HG03432 (cell line): ENCODE data around the gene WDR41.

Experiments used
- ATAC-seq: cut with Tn5 transposase; IDR thresholded peaks from one replicate; pipeline ENCODE4 v1.9.1; 2021; ENCODE audit warnings: mild to moderate bottlenecking, moderate library complexity; ENCODE audit not compliant: unreplicated experiment

Gene WDR41

GRCh38 chr5:77448831-77449230, 43.3 kb downstream of the WDR41 start:
- ATAC-seq, result no peak

- no peak for ATAC-seq
These were observed 47.8 kb downstream of the WDR41 start for GRCh38 chr5:77444356-77444755.

- no peak for ATAC-seq
These were observed 48.4 kb downstream of the WDR41 start for GRCh38 chr5:77443670-77444069.

GRCh38 chr5:77438071-77438470, 54.0 kb downstream of the WDR41 start:
- no peak for ATAC-seq

GRCh38 chr5:77437194-77437593, 54.9 kb downstream of the WDR41 start:
- ATAC-seq, result no peak

GRCh38 chr5:77431719-77432118, 60.4 kb downstream of the WDR41 start:
- no peak for ATAC-seq

GRCh38 chr5:77431286-77431685, 60.8 kb downstream of the WDR41 start:
- no peak for ATAC-seq

GRCh38 chr5:77430726-77431125, 61.4 kb downstream of the WDR41 start:
- ATAC-seq, result no peak

- ATAC-seq, result no peak
These were observed 63.6 kb downstream of the WDR41 start for GRCh38 chr5:77428526-77428925.

- ATAC-seq, result no peak
These were observed 64.1 kb downstream of the WDR41 start for GRCh38 chr5:77427998-77428397.

- no peak for ATAC-seq
These were observed 65.4 kb downstream of the WDR41 start for GRCh38 chr5:77426670-77427069.

GRCh38 chr5:77425998-77426659, 66.0 kb downstream of the WDR41 start:
- no peak for ATAC-seq

- ATAC-seq, result no peak
These were observed 66.7 kb downstream of the WDR41 start for GRCh38 chr5:77425420-77425819.

GRCh38 chr5:77424921-77425320, 67.2 kb downstream of the WDR41 start:
- ATAC-seq, result no peak

- ATAC-seq, result no peak
These were observed 68.9 kb downstream of the WDR41 start for GRCh38 chr5:77423022-77423750.

- no peak for ATAC-seq
These were observed 71.2 kb downstream of the WDR41 start for GRCh38 chr5:77420940-77421339.

- ATAC-seq, result no peak
These were observed 72.2 kb downstream of the WDR41 start for GRCh38 chr5:77419644-77420582.

- no peak for ATAC-seq
These were observed 73.2 kb downstream of the WDR41 start for GRCh38 chr5:77418601-77419581.

- ATAC-seq, result no peak
These were observed 74.0 kb downstream of the WDR41 start for GRCh38 chr5:77418162-77418561.

GRCh38 chr5:77413049-77413448, 79.1 kb downstream of the WDR41 start:
- ATAC-seq, result no peak
